OCI-M1 (cell line): Measurements from ENCODE around the gene MAL.
"Not testable (repeated sequence)": the region's sequence is repeated elsewhere in the genome, so short reads cannot be mapped to it uniquely, and the experiment has no call there.

Experiments
- DNase-seq: peaks from one replicate; lab custom pipeline; 2025; lab: John Stamatoyannopoulos, UW

The MAL gene

GRCh38 chr2:95063086-95063958 lies 37.8 kb downstream of the MAL start:
- DNase-seq = no peak

- DNase-seq = no peak
These were observed 42.7 kb downstream of the MAL start for GRCh38 chr2:95068256-95068655.

- no peak for DNase-seq
These were observed 44.0 kb downstream of the MAL start for GRCh38 chr2:95069465-95069864.

GRCh38 chr2:95071856-95072255 lies 46.3 kb downstream of the MAL start:
- no peak for DNase-seq

GRCh38 chr2:95072424-95072823 lies 46.9 kb downstream of the MAL start:
- DNase-seq = no peak

GRCh38 chr2:95073856-95074662 lies 48.6 kb downstream of the MAL start:
- DNase-seq = no peak

- no peak for DNase-seq
These were observed 49.3 kb downstream of the MAL start for GRCh38 chr2:95074663-95075439.

- DNase-seq = no peak
These were observed 50.1 kb downstream of the MAL start for GRCh38 chr2:95075440-95076132.

- peak; percentile 74 for DNase-seq
These were observed 51.4 kb downstream of the MAL start for GRCh38 chr2:95076705-95077529.

- peak; percentile 48 for DNase-seq
These were observed 52.0 kb downstream of the MAL start for GRCh38 chr2:95077530-95077825.

- no peak for DNase-seq
These were observed 52.5 kb downstream of the MAL start for GRCh38 chr2:95077861-95078603.

GRCh38 chr2:95079199-95079683 lies 53.7 kb downstream of the MAL start:
- DNase-seq = no peak

- DNase-seq = no peak
These were observed 57.0 kb downstream of the MAL start for GRCh38 chr2:95082477-95082876.

GRCh38 chr2:95086017-95086416 lies 60.5 kb downstream of the MAL start:
- DNase-seq = no peak

- no peak for DNase-seq
These were observed 61.9 kb downstream of the MAL start for GRCh38 chr2:95087379-95087778.

GRCh38 chr2:95091885-95092555 lies 66.5 kb downstream of the MAL start:
- DNase-seq = no peak

GRCh38 chr2:95098273-95098672 lies 72.8 kb downstream of the MAL start:
- DNase-seq = not testable (repeated sequence)

- no peak for DNase-seq
These were observed 74.4 kb downstream of the MAL start for GRCh38 chr2:95099910-95100309.
